Activated gamma-delta T cell treated with anti-CD3 and anti-CD28 coated beads, Interleukin-2, amount 50 U/mL, for 16 hours (primary cell): Measurements from ENCODE around the gene THSD4.

ENCODE experiments used
- DNase-seq: peaks from one replicate; pipeline ENCODE4 v3.0.0-alpha.2; 2020; ENCODE audit warnings: low read depth

The THSD4 gene

GRCh38 chr15:71097890-71098289 lies 17.4 kb upstream of the THSD4 start:
- no peak for DNase-seq

- DNase-seq = no peak
These were observed 16.4 kb upstream of the THSD4 start for GRCh38 chr15:71098920-71099319.

GRCh38 chr15:71103102-71103676 lies 12.1 kb upstream of the THSD4 start:
- no peak for DNase-seq

DNA sequence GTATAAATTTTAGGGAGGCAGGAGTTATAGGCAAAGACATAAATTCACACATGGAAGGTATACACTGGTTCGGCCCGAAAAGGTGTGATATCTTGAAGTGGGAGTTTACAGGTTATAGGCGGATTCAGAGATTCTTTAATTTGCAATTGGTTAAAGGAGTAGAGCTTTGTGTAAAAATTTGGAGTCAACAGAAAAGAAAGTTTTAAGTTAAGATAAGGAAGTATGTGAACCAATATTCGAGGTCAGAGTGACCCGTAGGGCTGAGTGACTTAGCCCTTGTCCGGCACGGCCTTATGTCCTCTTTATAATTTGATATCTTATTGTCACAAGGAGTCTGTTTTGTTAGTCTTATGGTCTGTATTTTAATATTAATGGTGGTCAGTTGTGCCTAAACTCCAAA lies 10.6 kb upstream of the THSD4 start:
- DNase-seq = no peak

DNA sequence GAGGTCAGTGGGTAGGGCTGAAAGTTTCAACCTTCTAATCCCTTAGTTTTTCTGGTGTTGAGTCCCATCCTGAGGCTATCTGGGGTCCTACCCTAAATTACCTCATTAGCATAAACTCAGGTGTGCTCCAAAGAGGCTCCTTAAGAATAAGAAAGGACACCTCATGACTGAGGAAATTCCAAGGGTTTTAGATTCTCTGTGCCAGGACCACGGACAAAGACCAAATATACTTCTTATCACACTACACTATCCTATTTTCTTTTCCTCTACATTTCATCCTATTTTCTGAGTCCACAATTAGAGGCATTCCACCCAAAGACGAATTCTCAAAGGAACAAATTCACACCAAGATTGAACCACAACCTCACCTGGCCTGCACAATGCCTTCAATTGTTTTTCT lies 9.8 kb upstream of the THSD4 start:
- DNase-seq = no peak

GRCh38 chr15:71106802-71107500 lies 8.3 kb upstream of the THSD4 start:
- no peak for DNase-seq

GRCh38 chr15:71107501-71107815 lies 7.8 kb upstream of the THSD4 start:
- DNase-seq = no peak

GRCh38 chr15:71109130-71109529 lies 6.1 kb upstream of the THSD4 start:
- DNase-seq = no peak

DNA sequence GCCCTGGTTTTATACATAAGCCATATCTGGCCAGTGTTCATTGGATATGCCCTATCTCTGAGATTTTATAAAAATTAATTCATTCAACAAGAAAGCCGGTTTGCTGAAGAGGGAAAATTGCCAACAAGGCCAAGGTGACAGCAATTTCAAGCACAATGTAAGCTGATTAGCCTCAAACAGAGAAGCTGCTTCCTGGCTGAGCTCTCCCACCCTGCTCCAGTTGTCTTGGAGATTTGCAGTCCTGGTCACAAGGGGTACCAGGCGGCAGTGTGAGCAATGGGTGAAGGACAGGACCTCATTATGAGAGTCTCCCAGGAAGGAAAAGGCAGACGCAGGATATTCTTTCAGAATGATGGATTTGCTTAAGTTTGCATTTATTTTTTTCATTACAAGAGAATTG lies 5.4 kb upstream of the THSD4 start:
- DNase-seq = no peak

GRCh38 chr15:71110405-71111180 lies 4.7 kb upstream of the THSD4 start:
- DNase-seq = no peak

DNA sequence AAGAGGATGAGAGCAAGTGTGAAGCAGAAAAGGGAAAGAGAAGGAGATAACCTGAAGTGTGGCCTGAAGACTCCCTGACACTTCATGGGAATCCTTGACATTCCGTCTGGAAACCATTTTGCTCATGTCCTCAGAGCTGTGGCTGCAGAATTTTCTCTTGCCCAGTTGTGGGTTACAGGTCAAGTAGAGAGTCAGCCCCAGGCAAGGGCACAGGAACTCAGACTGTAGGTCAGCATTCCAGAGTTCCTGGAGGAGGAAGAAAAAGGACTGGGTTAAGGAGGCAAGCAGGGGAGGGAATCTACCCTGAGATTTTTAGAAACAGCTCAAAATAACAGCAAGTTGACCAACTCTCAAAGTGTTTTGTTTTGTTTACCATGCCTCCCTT lies 4.1 kb upstream of the THSD4 start:
- no peak for DNase-seq

GRCh38 chr15:71111950-71112349 lies 3.3 kb upstream of the THSD4 start:
- DNase-seq = no peak

- no peak for DNase-seq
These were observed 2.8 kb upstream of the THSD4 start for GRCh38 chr15:71112429-71112828.

DNA sequence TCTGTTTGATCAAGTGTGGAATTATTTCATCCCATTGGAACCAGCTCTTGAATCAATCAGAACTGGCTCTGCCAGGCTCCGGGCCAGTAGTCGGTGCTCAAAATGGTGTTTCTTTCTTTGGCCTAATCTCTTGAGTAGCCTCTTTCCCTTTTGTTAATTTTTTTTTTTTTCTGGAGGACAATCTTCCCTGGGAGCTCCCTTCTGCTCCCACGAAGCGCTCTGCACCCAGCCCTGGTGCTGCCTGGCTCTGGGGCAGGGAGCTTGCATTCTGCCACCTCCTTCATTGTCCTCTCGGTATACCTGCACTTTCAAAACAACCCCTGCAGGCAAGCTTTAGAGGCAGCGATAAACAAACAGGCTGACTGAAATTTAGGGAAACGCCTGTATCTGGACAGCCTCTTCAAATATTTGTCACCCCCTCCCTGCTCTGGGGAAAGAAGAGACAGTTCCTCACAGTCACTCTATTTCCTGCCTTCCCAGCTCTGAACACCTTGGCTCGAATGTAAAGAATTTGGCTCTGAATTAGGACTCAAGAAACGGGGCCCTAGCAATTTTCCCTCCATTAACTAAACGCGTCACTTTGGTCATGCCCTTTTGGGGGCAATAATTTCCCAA lies 1.1 kb upstream of the THSD4 start:
- no peak for DNase-seq

GRCh38 chr15:71115567-71116351 lies 488 bp downstream of the THSD4 start:
- DNase-seq = no peak

DNA sequence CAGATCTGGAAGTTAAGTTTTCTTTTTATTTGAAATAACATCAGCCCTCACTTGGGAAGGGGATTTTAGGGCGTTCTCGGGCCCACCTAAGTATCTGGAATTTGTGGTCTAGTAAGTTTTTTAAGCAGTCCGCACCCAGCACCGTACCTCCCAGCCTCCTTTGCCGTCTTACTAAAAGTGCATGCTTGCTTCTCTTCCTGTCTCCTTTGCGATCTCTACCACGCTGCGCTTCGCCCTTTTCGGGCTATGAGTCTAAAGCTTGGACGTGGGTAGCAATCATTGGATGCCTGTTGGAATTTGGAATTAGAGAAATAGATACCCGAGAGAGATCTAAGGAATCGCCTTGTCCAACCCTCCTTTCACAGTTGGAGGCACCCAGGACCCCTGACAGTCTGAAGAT lies 1.1 kb downstream of the THSD4 start:
- DNase-seq = no peak

DNA sequence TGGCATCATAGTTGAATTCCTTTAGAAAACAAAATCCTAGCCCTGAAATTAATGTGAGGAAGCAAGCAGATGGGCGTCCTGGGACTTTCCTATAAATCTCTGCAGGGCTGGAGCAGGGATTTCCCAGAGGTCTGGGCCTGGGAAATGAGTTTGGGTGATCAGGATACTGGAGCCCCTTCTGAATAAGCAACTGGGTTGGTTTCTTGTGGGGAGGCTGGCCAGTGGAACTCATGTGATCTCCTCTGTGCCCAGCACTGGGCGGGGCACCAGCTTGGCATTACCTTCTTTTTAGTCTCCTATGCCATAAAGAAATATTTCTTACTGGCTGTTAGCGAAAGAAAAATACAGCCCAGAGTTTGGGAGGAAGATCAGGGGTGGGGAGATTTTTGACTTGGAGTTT lies 1.7 kb downstream of the THSD4 start:
- DNase-seq = no peak

DNA sequence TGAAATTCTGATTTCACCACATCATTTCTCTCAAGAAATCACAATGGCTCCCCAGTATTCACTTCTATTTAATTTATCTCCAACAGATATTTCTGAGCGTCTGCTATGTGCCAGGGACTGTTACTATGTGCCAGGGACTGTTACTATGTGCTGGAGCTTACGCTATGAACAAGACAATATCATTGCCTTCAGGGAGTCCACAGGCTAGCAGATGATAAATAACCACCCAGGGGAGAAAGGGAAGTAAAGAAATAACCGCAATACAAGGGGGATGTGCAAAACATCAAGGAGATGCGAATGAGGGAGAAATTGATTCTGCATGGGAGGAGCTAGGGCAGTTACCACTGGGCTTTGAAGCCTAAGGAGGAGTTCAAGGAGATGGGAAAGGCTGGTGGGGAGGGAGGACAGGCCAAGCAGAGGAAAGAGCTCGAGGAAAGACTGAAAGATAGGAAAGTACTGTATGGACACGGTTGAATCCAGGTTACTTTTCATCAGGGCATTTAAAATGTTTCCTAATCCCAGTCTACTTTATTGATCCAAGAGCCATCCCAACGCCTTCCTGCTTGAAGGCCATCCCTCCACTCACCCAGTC lies 2.5 kb downstream of the THSD4 start:
- no peak for DNase-seq

- no peak for DNase-seq
These were observed 3.1 kb downstream of the THSD4 start for GRCh38 chr15:71118345-71118744.

GRCh38 chr15:71118881-71119632 lies 3.8 kb downstream of the THSD4 start:
- no peak for DNase-seq

GRCh38 chr15:71120428-71120944 lies 5.2 kb downstream of the THSD4 start:
- DNase-seq = no peak
